MM.1S (cell line): ENCODE data around the gene PREX1.

Experiments used
- DNase-seq: peaks from one replicate; pipeline ENCODE4 v3.0.0-alpha.2; 2015
- H2AFZ ChIP-seq: fragments of 300-600 bp; sonication (generic); 2 replicates; pipeline ENCODE4 v1.6.0; 2016; ENCODE audit warnings: antibody characterized with exemption, low read length
- H3F3A ChIP-seq: fragments of 300-600 bp; sonication (generic); 2 replicates; pipeline ENCODE4 v1.6.1; 2016; ENCODE audit warnings: mild to moderate bottlenecking, antibody characterized with exemption, low read length, moderate library complexity, mixed read lengths; ENCODE audit not compliant: insufficient read depth
- H3K27ac ChIP-seq: fragments of 300-600 bp; sonication (generic); 2 replicates; pipeline ENCODE4 v1.5.1; 2016; ENCODE audit warnings: mild to moderate bottlenecking, low read length
- H3K27me3 ChIP-seq: fragments of 300-600 bp; sonication (generic); replicated peaks from 2 replicates; pipeline ENCODE4 v1.6.0; 2016; ENCODE audit warnings: low read length; ENCODE audit not compliant: insufficient read depth
- H3K36me3 ChIP-seq: fragments of 300-600 bp; sonication (generic); replicated peaks from 2 replicates; pipeline ENCODE4 v1.6.1; 2016; ENCODE audit warnings: mild to moderate bottlenecking, low read length, mixed read lengths; ENCODE audit not compliant: insufficient read depth
- H3K4me1 ChIP-seq: fragments of 300-600 bp; sonication (generic); 2 replicates; pipeline ENCODE4 v1.6.1; 2016; ENCODE audit warnings: low read length, mixed read lengths
- H3K4me2 ChIP-seq: fragments of 300-600 bp; sonication (generic); 2 replicates; pipeline ENCODE4 v1.6.0; 2016; ENCODE audit warnings: low read depth, low read length
- H3K4me3 ChIP-seq: fragments of 300-600 bp; sonication (generic); 2 replicates; pipeline ENCODE4 v1.5.1; 2016; ENCODE audit warnings: low read length, mixed read lengths
- H3K79me2 ChIP-seq: fragments of 300-600 bp; sonication (generic); 2 replicates; pipeline ENCODE4 v1.6.1; 2016; ENCODE audit warnings: mixed run types, low read length, mixed read lengths
- H3K9ac ChIP-seq: fragments of 300-600 bp; sonication (generic); 2 replicates; pipeline ENCODE4 v1.6.1; 2016; ENCODE audit warnings: low read length, mixed read lengths
- H3K9me2 ChIP-seq: fragments of 300-600 bp; sonication (generic); replicated peaks from 2 replicates; pipeline ENCODE4 v1.6.1; 2016; ENCODE audit warnings: mild to moderate bottlenecking, low read length, mixed read lengths; ENCODE audit not compliant: insufficient read depth
- H3K9me3 ChIP-seq: fragments of 300-600 bp; sonication (generic); replicated peaks from 2 replicates; pipeline ENCODE4 v1.6.1; 2016; ENCODE audit warnings: mild to moderate bottlenecking, low read length, mixed read lengths; ENCODE audit not compliant: insufficient read depth
- H4K20me1 ChIP-seq: fragments of 300-600 bp; sonication (generic); 2 replicates; pipeline ENCODE4 v1.6.1; 2016; ENCODE audit warnings: mild to moderate bottlenecking, low read length, moderate library complexity, mixed read lengths; ENCODE audit not compliant: insufficient read depth
- CTCF ChIP-seq: fragments of 300-600 bp; sonication (generic); IDR thresholded peaks from 2 replicates; pipeline ENCODE4 v1.5.1; 2016; ENCODE audit warnings: antibody characterized with exemption, low read length, mixed read lengths
- EZH2 ChIP-seq: fragments of 300-600 bp; sonication (generic); optimal IDR thresholded peaks from 2 replicates; pipeline ENCODE3; 2017; ENCODE audit warnings: low read depth, mild to moderate bottlenecking, antibody characterized with exemption, low read length, mixed read lengths
- EZH2phosphoT487 ChIP-seq: fragments of 300-600 bp; sonication (generic); IDR thresholded peaks from 2 replicates; pipeline ENCODE4 v1.6.1; 2018; ENCODE audit warnings: antibody characterized with exemption, low read length

Gene PREX1

GRCh38 chr20:48735112-48735511 is 92.7 kb downstream of the PREX1 start:
- Histone ChIP-seq H3F3A (no peaks in the 10 kb centered on the region), H3K4me2 (no peak overlapping the region), H3K4me1 (no peaks in the 10 kb centered on the region), H3K4me3 (no peak overlapping the region), H3K9ac (no peak overlapping the region), H3K9me2 (no peaks in the 10 kb centered on the region), H2AFZ (no peak overlapping the region), H3K79me2 (no peaks in the 10 kb centered on the region), H3K9me3 (no peaks in the 10 kb centered on the region), H4K20me1 (no peaks in the 10 kb centered on the region), H3K27me3 (no peaks in the 10 kb centered on the region), H3K36me3 (no peaks in the 10 kb centered on the region), H3K27ac (no peak overlapping the region)
- no peak for TF ChIP-seq EZH2phosphoT487
- TF ChIP-seq CTCF, result no peak
- TF ChIP-seq EZH2, result no peak
- no peak for DNase-seq

GRCh38 chr20:48734104-48734749 is 93.6 kb downstream of the PREX1 start:
- Histone ChIP-seq H2AFZ (no peak overlapping the region), H3K36me3 (no peaks in the 10 kb centered on the region), H3K9me2 (no peaks in the 10 kb centered on the region), H3K79me2 (no peaks in the 10 kb centered on the region), H3K9ac (no peak overlapping the region), H4K20me1 (no peaks in the 10 kb centered on the region), H3K27me3 (no peaks in the 10 kb centered on the region), H3K9me3 (no peaks in the 10 kb centered on the region), H3F3A (no peaks in the 10 kb centered on the region), H3K4me1 (no peaks in the 10 kb centered on the region), H3K4me3 (no peak overlapping the region), H3K4me2 (no peak overlapping the region), H3K27ac (no peak overlapping the region)
- no peak for DNase-seq
- TF ChIP-seq CTCF (no peak), EZH2 (no peak), EZH2phosphoT487 (no peak)

GRCh38 chr20:48733296-48733790 is 94.5 kb downstream of the PREX1 start:
- Histone ChIP-seq H3K9me3 (no peaks in the 10 kb centered on the region), H3K4me1 (no peaks in the 10 kb centered on the region), H3F3A (no peaks in the 10 kb centered on the region), H3K79me2 (no peaks in the 10 kb centered on the region), H3K27ac (no peak overlapping the region), H2AFZ (no peak overlapping the region), H4K20me1 (no peaks in the 10 kb centered on the region), H3K9ac (no peak overlapping the region), H3K36me3 (no peaks in the 10 kb centered on the region), H3K4me2 (no peak overlapping the region), H3K9me2 (no peaks in the 10 kb centered on the region), H3K27me3 (no peaks in the 10 kb centered on the region), H3K4me3 (no peak overlapping the region)
- no peak for TF ChIP-seq EZH2
- TF ChIP-seq CTCF, result no peak
- no peak for TF ChIP-seq EZH2phosphoT487
- DNase-seq, result no peak
